Esophagus muscularis mucosa (tissue), 4 donors: ENCODE results near the gene ATP2A3. TPM values are rescaled to one million over a fixed set of nuclear protein-coding genes. Genes with fewer than 3 reads are reported as not detected.
"Not testable (repeated sequence)": the region's sequence is repeated elsewhere in the genome, so short reads cannot be mapped to it uniquely, and the experiment has no call there.

Source experiments
- DNase-seq: peaks from one replicate; pipeline ENCODE4 v3.0.0-alpha.2; 2017; ENCODE audit errors: extremely low spot score
- H3K27ac ChIP-seq, 4 donors: fragments of 200-600 bp; sonication (generic); replicated peaks in 1 of 4; 1 replicate in 3 of 4; 2 replicates in 1 of 4; pipeline ENCODE4 v1.5.1; 2016 to 2019; ENCODE audit warnings: mild to moderate bottlenecking in 1 of 4
- H3K27me3 ChIP-seq, 4 donors: fragments of 200-600 bp; sonication (generic); one replicate each; pipeline versions ENCODE4 v1.5.1 to v1.6.0; 2016 to 2019
- H3K36me3 ChIP-seq, 4 donors: fragments of 200-600 bp; sonication (generic); one replicate each; pipeline ENCODE4 v1.5.1; 2016 to 2019
- H3K4me1 ChIP-seq, 4 donors: fragments of 200-600 bp; sonication (generic); one replicate each; pipeline ENCODE4 v1.5.1; 2016 to 2019
- H3K4me3 ChIP-seq, 4 donors: fragments of 200-600 bp; sonication (generic); 1 replicate in 2 of 4; 2 replicates in 2 of 4; pipeline ENCODE4 v1.5.1; 2016 to 2019; ENCODE audit warnings: mild to moderate bottlenecking in 4 of 4, moderate library complexity in 1 of 4
- H3K9me3 ChIP-seq, 4 donors: fragments of 200-600 bp; sonication (generic); 1 replicate in 3 of 4; 2 replicates in 1 of 4; pipeline ENCODE4 v1.5.1; 2016 to 2019
- EP300 ChIP-seq: sonication (generic); formaldehyde crosslinking; IDR thresholded peaks from one replicate; pipeline ENCODE4 v1.6.1; 2017; ENCODE audit warnings: antibody characterized with exemption
- POLR2A ChIP-seq: fragments of 450-650 bp; IDR thresholded peaks from one replicate; pipeline ENCODE4 v1.6.1; 2017; ENCODE audit warnings: antibody characterized with exemption, moderate library complexity, mild to moderate bottlenecking, low read depth
- POLR2AphosphoS5 ChIP-seq, 2 donors: sonication (generic); formaldehyde crosslinking; IDR thresholded peaks; one replicate each; pipeline ENCODE4 v1.6.1; 2017; ENCODE audit warnings: antibody characterized with exemption in 2 of 2
- WGBS: methylation state at CpG from one replicate; pipeline ENCODE4 v1.1.5; 2018; 5-methylcytosine and 5-hydroxymethylcytosine counted together
- intact Hi-C: fragments of 100-400 bp; cut with DNase I; formaldehyde crosslinking; loops from one replicate; pipeline ENCODE4 v1.15.1; 2023
- total RNA-seq, 4 donors: library from RNA; depleted of rRNA; stranded (reverse); fragments of >200 nt; gene quantifications; one replicate each; pipeline versions ENCODE4 v1.1.0 to v1.2.1, GENCODE V29; 2016
- TF ChIP-seq, protein P1 (sequence below), 3 experiments: fragments of 200-600 bp in 2 of 3; fragments of 450-650 bp in 1 of 3; sonication (generic) in 2 of 3; IDR thresholded peaks; one replicate each; pipeline ENCODE4 v1.5.1; 2017 to 2019; ENCODE audit warnings: antibody characterized with exemption in 3 of 3, mild to moderate bottlenecking in 2 of 3, moderate library complexity in 1 of 3

Gene ATP2A3
- total RNA-seq, 4 donors from 2014 or later = 17.9 to 35.4 (median 24.8) TPM

DNA sequence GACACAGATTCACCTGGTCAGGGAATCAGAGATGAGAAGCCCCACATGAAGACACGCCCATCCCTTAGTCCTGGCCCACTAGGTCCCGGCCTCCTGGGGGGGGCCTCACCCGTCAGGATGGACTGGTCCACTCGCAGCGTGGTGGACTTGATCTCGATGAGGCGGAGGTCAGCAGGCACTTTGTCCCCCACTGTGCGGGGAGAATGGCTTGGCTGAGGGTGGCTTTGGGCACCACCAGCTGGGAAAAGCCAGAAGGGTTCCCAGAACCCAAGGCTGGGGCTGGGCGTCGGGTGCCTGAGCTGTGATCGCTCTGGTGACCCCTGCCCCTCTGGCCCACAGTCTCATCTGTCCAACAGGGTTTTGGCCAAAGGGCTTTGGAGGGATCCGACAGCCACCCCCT lies 13.7 kb downstream of the ATP2A3 start:
- TF ChIP-seq, protein P1, sequence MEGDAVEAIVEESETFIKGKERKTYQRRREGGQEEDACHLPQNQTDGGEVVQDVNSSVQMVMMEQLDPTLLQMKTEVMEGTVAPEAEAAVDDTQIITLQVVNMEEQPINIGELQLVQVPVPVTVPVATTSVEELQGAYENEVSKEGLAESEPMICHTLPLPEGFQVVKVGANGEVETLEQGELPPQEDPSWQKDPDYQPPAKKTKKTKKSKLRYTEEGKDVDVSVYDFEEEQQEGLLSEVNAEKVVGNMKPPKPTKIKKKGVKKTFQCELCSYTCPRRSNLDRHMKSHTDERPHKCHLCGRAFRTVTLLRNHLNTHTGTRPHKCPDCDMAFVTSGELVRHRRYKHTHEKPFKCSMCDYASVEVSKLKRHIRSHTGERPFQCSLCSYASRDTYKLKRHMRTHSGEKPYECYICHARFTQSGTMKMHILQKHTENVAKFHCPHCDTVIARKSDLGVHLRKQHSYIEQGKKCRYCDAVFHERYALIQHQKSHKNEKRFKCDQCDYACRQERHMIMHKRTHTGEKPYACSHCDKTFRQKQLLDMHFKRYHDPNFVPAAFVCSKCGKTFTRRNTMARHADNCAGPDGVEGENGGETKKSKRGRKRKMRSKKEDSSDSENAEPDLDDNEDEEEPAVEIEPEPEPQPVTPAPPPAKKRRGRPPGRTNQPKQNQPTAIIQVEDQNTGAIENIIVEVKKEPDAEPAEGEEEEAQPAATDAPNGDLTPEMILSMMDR (IDR thresholded peaks at IDR 0.05) = no peak
- TF ChIP-seq POLR2A (no peak), POLR2AphosphoS5 (IDR thresholded peaks at IDR 0.05) (no peak), EP300 (no peak)
- no peak for DNase-seq
- Histone ChIP-seq H3K27ac (no peak overlapping the region), H3K36me3 (peaks cover 0 to 25% (median 4%) of the 10 kb centered on the region in 4 donors), H3K9me3 (no peaks in the 10 kb centered on the region), H3K4me3 (no peak overlapping the region), H3K27me3 (no peaks in the 10 kb centered on the region), H3K4me1 (peaks cover 0 to 11% (median 10%) of the 10 kb centered on the region in 4 donors)
- intact Hi-C loops = no loop called here
- 98% methylated on average over 10 of the region's 12 CpGs for WGBS

- Histone ChIP-seq H3K36me3 (peaks cover 0 to 25% (median 4%) of the 10 kb centered on the region in 4 donors), H3K4me3 (no peak overlapping the region), H3K27ac (no peak overlapping the region), H3K27me3 (no peaks in the 10 kb centered on the region), H3K9me3 (no peaks in the 10 kb centered on the region), H3K4me1 (peaks cover 1 to 13% (median 11%) of the 10 kb centered on the region in 4 donors)
- intact Hi-C loops = no loop called here
- WGBS = 82% methylated on average over 3 of the region's 3 CpGs
- DNase-seq = no peak
- TF ChIP-seq POLR2AphosphoS5 (IDR thresholded peaks at IDR 0.05) (no peak), POLR2A (no peak), EP300 (no peak)
- TF ChIP-seq, protein P1 (IDR thresholded peaks at IDR 0.05) = no peak
Measured at GRCh38 chr17:3949418-3949817, 14.8 kb downstream of the ATP2A3 start.

- peaks cover 8 to 21% (median 20%) of the 10 kb centered on the region in 4 donors for H3K4me1 ChIP-seq
- WGBS = 91% methylated on average over 3 of the region's 3 CpGs
- H3K27me3 ChIP-seq, intact Hi-C loops, H3K9me3 ChIP-seq, H3K4me3 ChIP-seq, H3K27ac ChIP-seq, DNase-seq: not testable (repeated sequence)
- H3K36me3 ChIP-seq = peaks cover 0 to 25% (median 4%) of the 10 kb centered on the region in 4 donors
Measured at GRCh38 chr17:3948551-3948950, 15.7 kb downstream of the ATP2A3 start.

DNA sequence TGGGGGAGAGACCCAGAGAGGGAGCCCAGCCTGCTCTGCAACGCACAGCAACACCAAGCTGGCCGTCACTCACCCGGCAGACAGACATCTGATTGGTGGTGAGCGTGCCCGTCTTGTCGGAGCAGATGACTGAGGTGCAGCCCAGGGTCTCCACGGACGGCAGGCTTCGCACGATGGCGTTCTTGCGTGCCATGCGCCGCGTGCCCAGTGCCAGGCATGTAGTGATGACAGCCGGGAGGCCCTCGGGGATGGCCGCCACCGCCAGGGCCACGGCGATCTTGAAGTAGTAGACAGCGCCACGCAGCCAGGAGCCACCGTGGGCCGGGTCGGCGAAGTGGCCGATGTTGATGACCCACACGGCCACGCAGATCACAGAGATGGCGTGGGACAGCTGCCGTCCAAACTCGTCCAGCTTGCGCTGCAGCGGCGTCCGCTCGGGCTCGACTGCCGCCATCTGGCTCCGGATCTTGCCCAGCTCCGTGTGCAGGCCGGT lies 16.9 kb downstream of the ATP2A3 start:
- H3K9me3 ChIP-seq = no peaks in the 10 kb centered on the region
- H3K4me3 ChIP-seq = no peak overlapping the region
- intact Hi-C loops = no loop called here
- H3K27me3 ChIP-seq = no peaks in the 10 kb centered on the region
- H3K27ac ChIP-seq = no peak overlapping the region
- peaks cover 0 to 25% (median 4%) of the 10 kb centered on the region in 4 donors for H3K36me3 ChIP-seq
- DNase-seq = no peak
- H3K4me1 ChIP-seq = peaks cover 13 to 28% (median 24%) of the 10 kb centered on the region in 4 donors
- no peak for TF ChIP-seq POLR2A
- TF ChIP-seq POLR2AphosphoS5 (IDR thresholded peaks at IDR 0.05) = no peak
- TF ChIP-seq, protein P1 (IDR thresholded peaks at IDR 0.05) = no peak
- TF ChIP-seq EP300 = no peak
- 96% methylated on average over 32 of the region's 43 CpGs for WGBS

DNA sequence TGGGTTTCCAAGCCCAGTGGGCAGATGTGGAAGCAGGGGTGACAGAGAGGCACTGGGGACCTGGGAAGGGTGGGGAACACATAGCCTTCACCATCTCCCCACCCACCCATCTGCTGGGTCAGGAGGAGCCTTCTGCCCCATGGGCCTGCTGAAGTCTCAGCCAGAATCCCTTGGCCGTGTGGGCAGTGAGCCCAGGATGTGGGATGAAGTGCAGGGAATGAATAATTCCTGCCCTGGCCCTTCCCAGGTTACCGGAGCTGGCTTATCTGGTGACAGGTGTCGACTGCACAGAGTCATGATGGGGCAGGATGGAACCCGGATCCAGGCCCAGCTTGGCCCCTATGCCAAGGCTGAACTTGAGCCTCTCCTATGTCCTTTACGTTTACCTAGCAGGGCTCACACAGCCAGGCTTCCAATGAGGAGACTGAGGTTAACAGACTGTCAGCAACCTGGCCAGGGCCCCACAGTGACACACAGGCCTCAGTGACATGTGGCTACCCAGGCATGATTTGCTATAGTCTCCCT lies 17.5 kb downstream of the ATP2A3 start:
- no peak overlapping the region for H3K27ac ChIP-seq
- no peaks in the 10 kb centered on the region for H3K9me3 ChIP-seq
- peaks cover 13 to 28% (median 24%) of the 10 kb centered on the region in 4 donors for H3K4me1 ChIP-seq
- no peak overlapping the region for H3K4me3 ChIP-seq
- TF ChIP-seq, protein P1 (IDR thresholded peaks at IDR 0.05) = no peak
- TF ChIP-seq POLR2A (no peak), EP300 (no peak), POLR2AphosphoS5 (IDR thresholded peaks at IDR 0.05) (no peak)
- H3K36me3 ChIP-seq = peaks cover 0 to 31% (median 7%) of the 10 kb centered on the region in 4 donors
- intact Hi-C loops = no loop called here
- no peak for DNase-seq
- H3K27me3 ChIP-seq = no peaks in the 10 kb centered on the region
- 67% methylated on average over 5 of the region's 5 CpGs for WGBS
